ENCODE measurements around the gene GHRHR.

GHRHR gene

DNA sequence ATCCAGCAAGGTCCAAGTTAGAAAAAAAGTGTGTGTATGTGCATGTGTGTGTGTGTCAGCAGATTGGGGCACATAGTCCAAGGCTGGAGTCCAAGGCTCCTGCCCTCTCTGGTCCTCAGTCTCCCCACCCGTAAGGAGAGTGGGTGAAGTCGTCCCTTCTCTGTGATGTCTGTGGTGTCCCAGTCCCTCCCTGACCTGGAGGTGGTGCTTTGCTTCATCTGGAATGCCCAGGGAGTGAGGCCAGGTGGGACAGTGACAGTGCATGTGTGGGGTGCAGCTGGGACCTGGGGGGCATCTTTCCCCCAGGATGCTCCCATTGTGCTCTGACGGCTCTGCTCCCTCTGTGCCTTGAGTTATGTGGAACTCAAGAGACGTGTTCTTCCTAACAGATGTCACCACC lies 34.1 kb upstream of the GHRHR start:
- DNase-seq: no peak

DNA sequence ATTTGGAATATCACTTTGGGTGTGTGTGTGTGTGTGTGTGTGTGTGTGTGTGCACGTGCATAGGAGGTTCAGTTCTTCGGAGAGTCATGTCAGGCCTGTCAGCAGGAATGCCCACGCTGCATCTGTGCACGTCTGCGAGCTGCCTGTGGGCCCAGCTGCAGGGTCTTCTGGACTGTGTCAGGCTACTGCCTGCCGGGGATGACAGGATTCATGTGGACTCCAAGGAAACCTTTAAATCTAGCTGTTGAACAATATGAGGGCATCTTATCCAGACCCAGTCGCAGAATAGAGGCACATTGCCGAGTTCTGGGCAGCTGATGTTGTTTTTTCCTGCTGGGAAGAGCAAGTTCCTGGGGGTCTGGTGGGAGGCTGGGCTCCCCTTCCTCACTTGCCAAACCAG lies 33.1 kb upstream of the GHRHR start:
- no peak for DNase-seq

DNA sequence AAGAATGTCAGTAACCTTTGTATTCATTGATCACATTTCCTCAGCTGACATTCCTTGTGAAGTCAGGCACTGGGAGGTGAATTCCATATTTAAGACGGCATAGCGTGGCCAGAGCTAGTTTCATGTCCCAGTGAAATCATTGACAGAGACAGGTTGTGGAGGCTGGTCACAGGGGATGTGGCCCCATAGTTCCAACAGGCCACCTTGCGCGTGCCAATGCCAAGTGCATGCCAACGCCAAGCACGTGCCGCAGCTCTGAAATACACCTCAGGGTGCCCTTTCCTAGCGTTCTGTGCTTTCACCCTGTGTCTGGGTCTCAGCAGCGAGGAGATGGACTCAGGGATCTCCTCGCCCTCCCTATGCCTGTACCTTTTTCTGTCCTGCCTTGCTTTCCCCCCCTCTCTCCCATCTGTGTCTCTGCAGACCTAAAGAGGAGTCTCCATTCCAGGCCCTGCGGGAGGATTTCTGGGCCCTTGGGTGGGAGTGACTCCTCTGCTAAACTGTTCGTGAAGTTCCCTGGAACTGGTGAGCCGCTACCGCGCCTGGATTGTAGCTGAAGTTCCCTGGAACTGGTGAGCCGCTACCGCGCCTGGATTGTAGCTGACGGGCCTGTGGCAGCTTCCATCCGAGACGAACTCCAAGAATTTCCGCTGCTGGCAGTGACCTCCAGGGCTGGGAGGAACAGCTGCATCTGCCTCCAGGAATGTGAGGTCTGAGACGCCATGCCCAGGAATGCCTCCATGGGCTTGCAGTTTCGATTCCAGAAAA lies 32.4 kb upstream of the GHRHR start:
- DNase-seq: no peak

DNA sequence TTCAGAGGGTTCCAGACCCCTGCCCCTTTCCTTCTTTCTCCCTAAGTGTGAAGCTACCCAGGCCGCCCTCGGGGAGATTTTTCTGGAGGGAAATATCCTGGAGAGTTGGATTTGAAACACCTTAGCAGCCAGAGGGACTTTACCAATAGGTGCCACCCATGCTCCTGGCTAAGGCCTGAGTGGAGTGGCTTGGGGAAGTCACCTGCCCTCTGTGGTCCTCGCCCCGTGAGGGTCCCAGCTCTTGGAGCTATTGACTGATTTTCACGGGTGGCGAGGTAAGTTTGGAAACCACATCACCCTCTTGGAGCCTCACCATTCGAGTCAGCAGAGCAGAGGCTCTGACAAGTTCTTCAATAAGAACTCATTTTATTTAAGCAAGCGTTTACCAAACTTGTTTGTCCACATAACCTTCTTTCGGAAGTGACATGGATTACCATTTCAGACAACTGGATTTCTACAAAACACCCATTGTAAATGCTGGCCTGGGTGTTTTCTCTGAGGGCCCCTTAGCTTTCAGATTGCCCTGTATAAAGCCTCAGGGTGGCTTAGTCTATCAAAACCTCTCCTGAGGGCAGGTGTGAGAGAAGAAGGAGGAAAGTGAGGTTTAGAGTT lies 31.7 kb upstream of the GHRHR start:
- no peak for DNase-seq

DNA sequence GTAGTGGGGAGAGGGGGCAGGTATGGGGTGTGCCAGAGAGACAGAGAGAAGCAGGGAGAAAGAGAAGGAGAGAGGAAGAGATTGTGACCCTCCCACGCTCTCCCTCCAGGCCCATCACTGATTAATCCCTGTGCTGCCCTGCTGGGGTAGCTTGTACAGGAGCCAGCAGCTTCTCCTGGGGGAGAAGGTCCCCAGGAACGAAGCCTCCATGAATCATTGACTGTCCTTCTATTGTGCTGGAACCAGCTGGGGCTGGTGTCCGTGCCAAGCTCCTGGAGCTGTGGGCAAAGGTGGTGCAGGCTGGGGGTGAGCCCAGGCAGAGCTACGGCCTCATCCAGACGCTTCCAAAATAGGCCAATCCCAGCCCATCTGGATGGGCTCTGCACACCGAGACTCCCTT lies 31.2 kb upstream of the GHRHR start:
- no peak for DNase-seq

DNA sequence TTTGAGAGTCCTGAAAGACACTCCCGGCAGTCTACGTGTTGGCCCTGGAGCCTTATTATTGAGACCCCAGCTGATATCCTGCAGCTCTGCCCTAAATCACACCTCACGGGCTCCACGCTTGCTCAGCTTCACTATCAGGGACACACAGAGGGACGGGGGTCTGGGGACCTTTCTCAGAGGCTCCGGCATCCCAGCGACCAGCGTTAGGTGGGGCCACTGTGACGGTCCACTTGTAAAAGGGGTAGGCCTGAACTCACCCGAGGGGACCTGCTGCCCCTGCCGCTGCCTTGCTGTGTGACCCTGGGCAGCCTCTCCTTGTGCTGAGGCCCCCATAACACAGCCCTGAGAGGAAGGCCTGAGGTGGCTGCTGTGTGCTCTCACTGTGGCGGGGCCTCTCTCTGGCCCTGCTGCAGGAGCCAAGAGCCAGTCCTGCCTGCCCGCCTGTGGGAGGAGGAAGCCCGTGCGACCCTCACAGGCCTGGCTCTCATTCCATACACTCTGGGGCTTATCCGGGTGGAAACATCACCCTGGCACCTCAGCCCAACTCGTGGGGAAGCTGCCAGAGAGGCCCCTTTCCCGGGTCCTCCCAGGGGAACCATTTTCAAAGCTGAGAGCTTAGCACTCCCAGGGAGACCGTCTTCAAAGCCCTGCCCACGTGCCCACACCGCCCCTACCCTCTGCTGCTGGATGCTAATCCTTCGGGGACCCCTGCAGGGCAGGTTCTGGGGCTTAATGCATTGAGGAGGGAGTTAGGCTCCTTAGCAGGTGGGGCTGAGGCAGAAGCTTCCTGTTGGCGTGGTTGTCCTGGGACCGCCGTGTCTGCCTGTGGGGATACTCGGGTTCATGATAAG lies 30.4 kb upstream of the GHRHR start:
- DNase-seq: no peak

DNA sequence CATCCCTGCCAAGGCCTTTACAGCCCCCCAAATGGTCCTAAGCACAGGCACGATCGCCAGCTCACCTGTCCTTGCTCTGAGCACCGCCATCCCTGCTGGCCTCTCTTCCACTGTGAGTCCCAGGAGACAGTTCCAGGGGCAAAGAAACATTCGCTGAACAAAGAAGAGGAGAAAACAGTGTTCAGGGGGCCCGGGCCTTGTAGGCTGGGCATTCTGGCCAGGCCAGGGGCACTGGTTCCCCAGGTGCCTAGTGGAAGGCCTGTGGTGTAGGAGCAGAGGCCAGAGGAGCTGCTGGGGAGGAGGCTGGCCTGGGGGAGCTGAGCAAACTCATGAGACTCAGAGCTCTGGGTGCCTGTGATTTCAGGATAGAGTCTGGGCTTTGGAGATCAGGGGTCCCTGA lies 29.5 kb upstream of the GHRHR start:
- DNase-seq: no peak

DNA sequence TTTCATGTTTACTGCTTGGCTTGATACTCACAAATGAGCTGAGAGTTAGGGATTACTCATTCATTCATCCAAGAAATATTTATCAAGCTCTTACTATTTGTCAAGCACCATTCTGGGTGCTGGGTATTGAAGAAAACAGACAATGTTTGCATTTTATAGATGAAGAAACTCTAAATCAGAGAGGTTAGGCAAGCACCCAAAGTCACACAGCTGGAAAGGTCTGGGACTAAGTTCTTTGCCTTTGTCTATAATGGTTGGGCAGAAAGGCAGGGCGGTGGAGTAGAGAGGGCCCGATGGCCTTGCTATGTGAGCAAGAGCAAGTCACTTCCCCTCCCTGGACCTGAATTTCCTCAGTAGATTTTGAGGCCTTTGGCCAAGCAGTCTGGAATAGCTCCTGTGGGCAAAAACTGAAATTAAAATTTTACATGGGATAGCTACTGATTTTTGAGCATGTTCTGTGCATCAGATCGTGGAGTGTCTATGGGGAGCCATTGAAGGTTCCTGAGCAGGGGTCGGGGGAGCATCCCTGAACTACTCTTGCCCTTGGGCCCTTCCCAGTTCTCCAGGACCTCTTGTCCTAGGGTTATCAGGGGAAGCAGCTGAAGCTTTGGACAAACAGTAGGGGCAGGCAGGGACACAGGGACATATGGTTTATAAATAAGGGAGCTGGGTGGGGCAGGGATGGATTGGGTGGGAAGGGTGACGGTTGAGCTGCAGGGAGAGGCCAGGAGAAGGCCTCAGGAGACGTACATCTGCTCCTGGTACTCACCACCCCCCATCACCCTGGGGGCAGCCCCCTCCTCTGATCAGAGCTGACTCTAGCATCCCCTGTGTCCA lies 28.8 kb upstream of the GHRHR start:
- no peak for DNase-seq

DNA sequence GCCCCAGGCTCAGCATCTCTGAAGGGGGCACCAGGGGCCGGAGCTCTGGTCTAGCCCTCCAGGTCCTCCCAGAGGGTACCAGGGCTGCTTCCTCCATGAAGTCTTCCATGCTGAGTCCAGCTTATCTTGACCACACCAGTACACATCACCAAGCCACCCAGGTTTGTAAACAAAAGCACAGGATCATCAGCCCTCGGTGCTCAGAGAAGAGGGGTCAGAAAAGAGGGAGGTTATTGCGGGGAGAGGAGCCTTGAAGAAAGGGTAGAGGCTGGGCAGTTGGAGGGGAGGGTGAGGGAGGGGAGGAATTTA lies 28.2 kb upstream of the GHRHR start:
- no peak for DNase-seq

DNA sequence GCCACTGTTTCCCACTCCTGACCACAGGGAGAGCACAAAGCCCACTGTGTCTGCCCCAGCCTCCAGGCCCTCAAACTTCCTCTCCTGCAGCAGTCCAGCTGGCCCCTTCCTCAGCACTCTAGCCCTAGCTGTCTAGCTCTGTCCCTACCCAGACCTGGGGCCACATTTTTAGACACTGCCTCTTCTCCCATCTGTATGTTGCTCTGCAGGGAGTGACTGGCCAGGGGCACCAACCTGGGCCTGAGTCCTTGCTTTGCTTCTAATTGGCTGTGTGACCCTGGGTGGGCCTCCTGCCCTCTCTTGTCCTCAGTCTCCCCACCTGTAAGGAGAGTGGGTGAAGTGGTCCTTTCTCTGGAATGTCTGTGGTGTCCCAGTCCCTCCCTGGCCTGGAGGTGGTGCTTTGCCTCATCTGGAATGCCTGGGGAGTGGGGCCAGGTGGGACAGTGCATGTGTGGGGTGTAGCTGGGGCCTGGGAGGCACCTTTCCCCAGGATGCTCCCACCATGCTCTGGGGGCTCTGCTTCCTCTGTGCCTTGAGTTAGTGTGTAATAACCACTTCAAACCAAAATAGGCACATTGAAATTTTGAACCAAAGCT lies 27.0 kb upstream of the GHRHR start:
- DNase-seq: no peak

DNA sequence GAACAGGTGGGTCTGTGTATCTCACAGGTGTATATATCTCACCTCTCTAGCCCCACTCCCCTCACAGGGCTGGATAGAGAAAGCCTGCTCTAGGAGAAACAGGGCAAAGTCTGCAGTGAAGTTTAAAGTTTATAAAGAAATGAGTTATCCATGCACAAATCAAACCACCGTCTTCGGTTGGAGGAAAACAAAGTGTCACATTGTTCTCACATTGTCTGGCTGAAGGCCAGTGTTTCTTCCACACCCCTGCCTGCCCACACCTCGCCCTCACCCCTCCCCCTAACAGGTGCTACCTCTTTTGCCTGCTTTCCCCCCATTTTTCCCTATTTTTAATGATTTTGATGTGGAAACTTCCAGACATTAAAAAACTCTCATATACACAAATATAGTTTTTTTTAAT lies 26.3 kb upstream of the GHRHR start:
- DNase-seq: no peak

DNA sequence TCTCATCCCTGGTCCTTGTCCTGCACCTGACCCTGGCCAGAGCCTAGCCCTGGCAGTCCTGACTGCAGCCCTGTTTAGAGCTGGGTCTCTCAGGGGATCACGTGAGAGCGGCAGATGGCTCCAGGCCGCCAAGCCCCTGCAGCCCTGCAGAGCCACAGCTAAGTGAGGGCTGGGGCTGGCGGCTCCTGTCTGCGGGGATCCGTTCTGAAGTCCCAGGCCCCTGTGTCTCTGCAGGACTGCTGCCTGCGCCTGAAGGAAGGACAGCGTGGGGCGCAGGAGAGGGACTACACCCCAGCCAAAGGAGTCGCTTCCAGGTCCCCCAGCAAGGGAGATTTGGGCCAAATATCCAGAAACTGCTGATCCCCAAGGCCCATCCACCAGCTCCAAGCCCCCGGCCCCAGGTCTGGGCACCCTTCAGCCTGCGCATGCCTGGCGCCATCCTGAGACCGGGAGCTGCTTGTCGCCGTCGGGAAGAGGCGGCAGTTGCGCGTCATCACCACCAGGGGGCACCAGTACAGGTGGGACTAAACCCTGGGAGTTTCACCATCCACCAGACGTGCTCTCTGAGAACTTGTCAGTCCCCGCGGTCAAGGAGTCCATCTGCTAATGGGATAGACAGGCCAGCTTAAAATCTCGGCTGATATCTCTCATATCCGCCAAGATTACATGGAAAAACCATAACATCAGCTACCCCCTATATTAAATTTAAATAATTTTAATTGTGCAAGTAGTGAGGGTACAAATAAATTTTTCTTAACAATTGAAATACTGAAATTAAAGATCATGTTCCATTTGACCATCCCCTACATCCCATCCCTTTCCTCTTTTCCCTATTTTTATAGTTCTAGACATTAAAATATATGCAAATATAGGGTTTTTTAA lies 25.1 kb upstream of the GHRHR start:
- peak; percentile 89 for DNase-seq

DNA sequence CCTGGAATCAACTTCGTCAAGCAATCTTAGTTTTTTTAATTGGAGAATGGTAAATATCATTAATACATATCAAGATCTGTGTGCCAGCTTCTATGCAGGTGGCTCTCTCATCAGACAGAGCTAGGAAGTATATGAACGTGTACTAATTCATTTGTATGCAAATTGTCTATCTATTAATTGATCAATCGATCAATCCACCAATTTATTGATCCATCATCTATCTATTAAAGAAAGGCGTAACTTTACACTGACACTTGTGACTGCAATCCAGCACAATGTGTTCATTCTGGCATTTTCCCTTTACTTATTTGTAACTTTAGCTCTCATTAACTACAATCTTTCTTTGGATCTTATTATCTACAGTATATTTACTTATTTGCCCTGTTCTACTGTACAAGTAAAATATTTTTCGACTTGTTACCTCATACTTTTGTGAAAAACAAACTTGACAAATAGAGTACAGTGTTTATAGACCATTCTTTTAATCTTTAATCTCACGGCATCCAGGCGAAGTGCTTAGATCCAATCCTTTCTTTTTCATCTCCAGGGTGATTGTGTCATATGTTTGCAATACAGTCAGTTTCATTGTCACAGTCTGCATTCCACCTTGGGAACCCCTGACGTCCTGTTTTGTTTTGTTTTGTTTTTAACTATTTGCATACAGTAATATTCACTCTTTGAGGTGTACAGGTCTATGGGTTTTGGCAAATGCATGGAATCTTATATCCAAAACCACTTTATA lies 22.0 kb upstream of the GHRHR start:
- DNase-seq: no peak

DNA sequence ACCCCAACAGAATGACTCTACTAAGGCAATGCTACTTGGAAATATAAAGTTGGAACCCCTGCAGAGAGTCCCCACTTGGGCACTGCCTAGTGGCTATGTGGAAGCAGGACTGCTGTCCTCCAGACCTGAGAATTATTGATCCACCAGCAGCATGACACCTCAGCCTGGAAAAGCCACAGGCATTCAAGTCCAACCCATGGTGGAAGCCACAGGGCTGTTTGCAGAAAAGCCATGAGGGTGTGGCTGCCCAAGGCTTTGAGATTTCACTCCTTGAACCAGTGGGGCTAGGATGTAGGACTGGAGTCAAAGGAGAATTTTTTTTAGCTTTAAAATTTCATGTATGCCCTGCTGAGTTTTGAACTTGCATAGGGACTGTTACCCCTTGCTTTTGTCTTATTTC lies 13.6 kb upstream of the GHRHR start:
- no peak for DNase-seq

DNA sequence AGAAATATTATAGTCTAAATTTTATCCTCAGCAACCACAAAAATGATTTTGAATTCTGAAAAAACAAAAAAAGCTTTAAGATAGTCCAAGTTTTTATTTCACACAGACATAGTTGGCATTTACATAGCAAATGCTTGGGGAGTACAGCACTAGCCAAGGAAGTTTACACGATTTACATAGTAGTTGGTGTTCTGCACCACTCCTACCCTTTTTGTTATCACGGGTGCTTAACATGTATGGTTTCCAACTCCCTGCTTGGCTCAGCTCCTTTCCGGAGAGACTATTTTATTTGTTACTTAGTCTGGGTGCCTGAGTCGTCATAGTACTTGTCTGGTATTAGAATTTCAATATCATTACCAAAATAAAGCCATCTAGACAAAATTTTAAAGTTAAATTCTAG lies 8.8 kb upstream of the GHRHR start:
- DNase-seq: no peak

DNA sequence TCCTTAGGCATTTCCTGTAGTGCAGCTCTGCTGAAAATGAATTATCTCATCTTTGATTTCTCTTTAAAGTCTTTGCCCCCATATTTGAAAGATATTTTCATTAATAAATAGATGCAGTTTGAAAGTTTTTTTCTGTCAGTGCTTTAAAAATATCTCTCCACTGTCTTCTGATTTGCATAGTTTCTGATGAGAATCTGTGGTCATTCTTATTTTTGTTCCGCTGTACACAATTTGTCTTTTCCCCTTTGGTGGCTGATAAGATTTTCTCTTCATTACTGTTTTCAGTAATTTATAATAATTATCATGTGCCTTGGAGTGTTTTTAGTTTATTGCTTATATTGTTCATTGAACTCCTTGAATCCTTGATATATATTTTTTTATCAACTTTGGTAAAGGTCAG lies 7.0 kb upstream of the GHRHR start:
- DNase-seq: no peak

DNA sequence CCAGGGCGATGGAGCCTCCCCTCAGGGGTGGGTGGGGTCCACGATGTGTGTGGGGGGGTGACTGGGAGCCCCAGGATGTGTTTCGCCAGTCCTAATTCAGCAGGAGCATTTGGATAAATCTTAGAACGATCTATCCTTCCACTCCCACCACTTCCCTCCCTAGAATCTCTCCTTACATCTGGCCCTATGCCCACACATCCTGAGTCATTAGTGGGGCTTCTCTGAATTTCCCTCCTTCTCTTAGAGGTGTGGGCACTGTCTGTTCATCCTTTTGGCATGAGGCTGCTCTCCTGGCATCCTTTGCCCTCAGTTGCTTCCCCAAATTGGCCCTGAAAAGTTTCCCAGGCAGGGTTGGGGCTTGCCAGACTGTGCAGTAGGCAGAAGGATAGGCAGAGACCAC lies 1.6 kb downstream of the GHRHR start:
- no peak for DNase-seq

DNA sequence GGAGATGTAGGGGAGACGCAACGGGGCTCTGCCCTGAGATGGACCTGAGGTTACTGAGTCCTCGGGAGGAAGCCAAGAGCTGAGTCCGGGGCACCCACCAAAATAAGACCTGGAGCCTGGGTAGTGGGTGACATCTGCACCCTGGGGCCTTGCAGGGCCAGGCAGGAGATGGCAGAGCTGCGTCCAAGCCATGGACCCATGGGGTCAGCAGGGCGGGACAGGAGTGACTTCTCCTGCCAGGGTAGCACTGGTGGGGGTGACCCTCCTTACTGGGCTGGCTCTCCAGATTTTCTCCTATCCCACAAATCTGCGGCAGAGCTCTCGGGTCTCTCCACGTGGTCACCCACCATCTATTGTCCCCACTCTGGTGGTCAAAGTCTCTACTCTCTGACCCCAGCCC lies 2.1 kb downstream of the GHRHR start:
- DNase-seq: no peak

DNA sequence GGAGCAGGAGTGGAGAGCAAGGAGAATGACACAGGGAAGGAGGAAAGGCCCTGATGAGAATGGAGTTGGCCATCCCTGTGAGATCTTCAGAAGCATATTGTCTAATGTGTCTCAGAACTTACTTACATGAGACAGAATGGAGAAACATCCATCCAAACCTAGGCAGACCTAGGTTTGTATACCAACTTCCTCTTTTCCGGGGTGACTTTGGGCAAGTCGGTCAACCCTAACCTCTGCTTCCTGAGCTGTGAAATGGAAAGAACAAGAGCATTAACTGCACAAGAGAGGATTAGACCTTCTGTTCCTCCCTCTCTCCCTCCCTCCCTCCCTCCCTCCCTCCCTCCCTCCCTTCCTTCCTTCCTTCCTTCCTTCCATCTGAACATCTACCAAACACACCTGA lies 4.5 kb downstream of the GHRHR start:
- DNase-seq: no peak

DNA sequence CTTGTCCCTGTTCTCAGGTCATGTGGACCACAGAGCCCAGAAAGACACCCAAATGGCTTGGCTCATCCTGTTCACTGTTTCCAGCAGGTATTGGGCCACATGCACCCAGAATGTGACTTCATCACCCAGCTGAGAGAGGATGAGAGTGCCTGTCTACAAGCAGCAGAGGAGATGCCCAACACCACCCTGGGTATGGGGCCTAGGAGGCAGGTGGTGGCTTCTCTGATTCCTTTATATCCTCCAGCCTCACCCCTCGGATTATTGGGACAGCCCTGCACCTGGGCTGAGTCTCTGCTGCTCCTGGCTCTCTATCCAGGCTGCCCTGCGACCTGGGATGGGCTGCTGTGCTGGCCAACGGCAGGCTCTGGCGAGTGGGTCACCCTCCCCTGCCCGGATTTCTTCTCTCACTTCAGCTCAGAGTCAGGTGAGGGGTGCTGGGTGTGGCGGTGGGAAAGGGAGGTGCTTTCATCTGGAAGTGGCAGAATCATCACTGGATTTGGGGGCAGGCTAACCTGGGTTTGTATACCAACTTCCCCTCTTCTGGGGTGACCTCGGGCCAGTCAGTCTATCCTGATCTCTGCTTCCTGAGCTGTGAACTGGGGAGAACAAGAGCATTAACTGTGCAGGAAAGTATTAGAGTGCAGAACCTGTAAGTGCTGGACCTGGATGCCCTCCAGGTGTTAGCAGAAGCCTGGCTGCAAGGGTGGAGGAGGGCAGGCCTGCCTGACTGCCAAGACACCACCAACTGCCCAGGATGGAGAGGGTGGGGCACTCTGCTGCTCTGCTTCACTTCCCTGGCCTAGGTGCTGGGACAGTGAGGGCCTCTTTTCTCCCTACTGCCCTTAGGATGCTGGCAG lies 5.2 kb downstream of the GHRHR start:
- no peak for DNase-seq

Data from NCI-H510A treated with DMSO at 0.1 percent for 48 hours (cell line).